HFF-Myc (cell line): ENCODE results near the gene LSAMP.
A peak's percentile ranks its signal among the peaks of the same experiment; 100 is the strongest.

Source experiments
- DNase-seq: peaks from one replicate; pipeline ENCODE4 v3.0.0-alpha.2; 2011; ENCODE audit warnings: low read depth; ENCODE audit errors: extremely low read depth
- H3K4me3 ChIP-seq: replicated peaks from 2 replicates; pipeline ENCODE4 v1.5.1; 2011; ENCODE audit warnings: low read depth, mild to moderate bottlenecking, control low read depth, low read length
- CTCF ChIP-seq: IDR thresholded peaks from 2 replicates; pipeline ENCODE4 v1.5.1; 2012; ENCODE audit warnings: mild to moderate bottlenecking, low read depth, low read length, control low read depth; ENCODE audit errors: missing control alignments

LSAMP gene

GRCh38 chr3:116001151-116001621 lies 444.1 kb downstream of the LSAMP start:
- no peak for TF ChIP-seq CTCF
- no peak for DNase-seq
- H3K4me3 ChIP-seq: no peak overlapping the region

- no peak for TF ChIP-seq CTCF
- no peak overlapping the region for H3K4me3 ChIP-seq
- DNase-seq: peak; percentile 94
Observed at GRCh38 chr3:116000311-116000710, 445.0 kb downstream of the LSAMP start.

- DNase-seq: no peak
- no peak overlapping the region for H3K4me3 ChIP-seq
- TF ChIP-seq CTCF: no peak
Observed at GRCh38 chr3:115999613-116000012, 445.7 kb downstream of the LSAMP start.

- H3K4me3 ChIP-seq: no peak overlapping the region
- TF ChIP-seq CTCF: no peak
- DNase-seq: no peak
Observed at GRCh38 chr3:115999001-115999585, 446.2 kb downstream of the LSAMP start.

GRCh38 chr3:115996420-115997108 lies 448.7 kb downstream of the LSAMP start:
- TF ChIP-seq CTCF: no peak
- DNase-seq: no peak
- no peak overlapping the region for H3K4me3 ChIP-seq

GRCh38 chr3:115990669-115991068 lies 454.6 kb downstream of the LSAMP start:
- no peak for DNase-seq
- H3K4me3 ChIP-seq: no peak overlapping the region

More at GRCh38 chr3:115990669-115991068, 454.6 kb downstream of the LSAMP start:
- TF ChIP-seq CTCF: no peak
